ENCODE results near the gene NCLN.
A peak's percentile ranks its signal among the peaks of the same experiment; 100 is the strongest.
"Not testable (repeated sequence)": the region's sequence is repeated elsewhere in the genome, so short reads cannot be mapped to it uniquely, and the experiment has no call there.

The NCLN gene

DNA sequence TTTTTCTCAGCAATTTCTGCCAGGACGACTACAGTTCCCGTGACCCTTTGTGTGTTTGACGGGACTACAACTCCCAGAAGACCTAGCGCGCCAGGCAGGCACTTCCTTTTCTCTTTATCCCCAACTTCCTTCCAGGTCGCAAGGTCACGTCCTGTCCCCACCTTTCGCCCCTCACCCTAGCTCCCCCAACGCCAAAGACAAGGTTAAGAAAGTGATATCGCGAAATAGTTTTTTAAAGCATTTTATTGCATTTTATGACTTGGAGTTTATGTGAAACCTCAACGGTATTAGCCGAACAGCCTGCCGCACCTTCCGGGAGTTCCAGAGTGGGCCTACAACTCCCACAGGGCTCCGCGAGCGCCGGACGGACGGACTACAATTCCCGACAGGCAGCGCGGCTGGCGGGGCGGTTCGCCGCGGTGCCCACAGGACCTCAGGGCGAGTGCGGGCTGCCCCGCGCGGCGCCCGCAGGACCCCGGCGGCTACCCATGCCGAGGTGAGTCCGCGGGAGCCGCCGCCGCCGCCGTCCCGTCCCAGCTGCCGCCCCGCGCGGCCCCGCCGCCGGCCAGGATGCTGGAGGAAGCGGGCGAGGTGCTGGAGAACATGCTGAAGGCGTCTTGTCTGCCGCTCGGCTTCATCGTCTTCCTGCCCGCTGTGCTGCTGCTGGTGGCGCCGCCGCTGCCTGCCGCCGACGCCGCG is at the start of gene NCLN:
TSS of gene NCLN (plus strand) at position 470 of the 699 bp plus-strand sequence. CDS start at position 571, 101 bp downstream.
- peak; percentile 77 for FAIRE-seq

GRCh38 chr19:3135961-3136683 is 49.6 kb upstream of the NCLN start, which contains the start of gene GNA15:
GNA15 (plus strand) TSS chr19:3136033; CDS start chr19:3136451, 418 bp downstream.
- FAIRE-seq, result no peak

GRCh38 chr19:3136684-3137055 is 49.1 kb upstream of the NCLN start:
- no peak for FAIRE-seq

GRCh38 chr19:3137119-3137518 is 48.6 kb upstream of the NCLN start:
- no peak for FAIRE-seq

DNA sequence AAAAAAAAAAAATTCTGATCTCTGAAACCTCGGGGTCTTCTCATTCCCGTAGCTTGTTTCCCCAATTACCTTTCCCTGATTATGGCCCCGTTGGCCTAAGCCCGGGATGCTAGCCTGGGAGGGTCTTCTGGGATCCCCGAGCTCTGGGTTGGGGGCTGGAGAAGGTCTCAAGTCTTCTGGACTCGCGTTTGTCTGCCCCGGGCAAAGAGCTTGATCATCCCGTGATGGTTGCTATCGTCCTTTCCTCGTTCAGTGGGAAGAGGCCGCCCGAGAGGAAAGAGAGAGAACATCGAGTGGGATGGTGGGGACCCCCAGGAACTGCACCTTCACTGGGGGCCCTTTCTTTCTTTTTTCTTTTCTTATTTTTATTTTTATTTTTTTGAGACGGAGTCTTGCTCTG is 47.5 kb upstream of the NCLN start:
- FAIRE-seq, result no peak

GRCh38 chr19:3140667-3141038 is 45.1 kb upstream of the NCLN start:
- no peak for FAIRE-seq

DNA sequence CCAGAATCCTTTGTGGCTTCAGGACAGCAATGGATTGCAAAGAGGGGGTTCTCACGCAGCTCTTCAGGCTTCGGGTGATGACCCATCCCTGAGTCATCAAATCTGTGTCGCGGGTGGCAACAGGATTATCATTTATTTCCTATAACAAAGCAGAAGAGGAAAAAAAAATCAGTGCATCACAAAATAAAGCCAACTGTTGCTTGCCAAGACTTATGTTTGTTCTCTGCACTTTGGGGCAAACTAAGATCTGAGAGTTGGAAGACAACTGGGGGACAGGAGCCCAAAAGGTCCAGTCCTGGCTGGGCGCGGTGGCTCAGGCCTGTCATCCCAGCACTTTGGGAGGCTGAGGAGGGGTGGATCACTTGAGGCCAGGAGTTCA is 43.4 kb upstream of the NCLN start:
- FAIRE-seq, result no peak

GRCh38 chr19:3142781-3143337 is 42.9 kb upstream of the NCLN start:
- no peak for FAIRE-seq

DNA sequence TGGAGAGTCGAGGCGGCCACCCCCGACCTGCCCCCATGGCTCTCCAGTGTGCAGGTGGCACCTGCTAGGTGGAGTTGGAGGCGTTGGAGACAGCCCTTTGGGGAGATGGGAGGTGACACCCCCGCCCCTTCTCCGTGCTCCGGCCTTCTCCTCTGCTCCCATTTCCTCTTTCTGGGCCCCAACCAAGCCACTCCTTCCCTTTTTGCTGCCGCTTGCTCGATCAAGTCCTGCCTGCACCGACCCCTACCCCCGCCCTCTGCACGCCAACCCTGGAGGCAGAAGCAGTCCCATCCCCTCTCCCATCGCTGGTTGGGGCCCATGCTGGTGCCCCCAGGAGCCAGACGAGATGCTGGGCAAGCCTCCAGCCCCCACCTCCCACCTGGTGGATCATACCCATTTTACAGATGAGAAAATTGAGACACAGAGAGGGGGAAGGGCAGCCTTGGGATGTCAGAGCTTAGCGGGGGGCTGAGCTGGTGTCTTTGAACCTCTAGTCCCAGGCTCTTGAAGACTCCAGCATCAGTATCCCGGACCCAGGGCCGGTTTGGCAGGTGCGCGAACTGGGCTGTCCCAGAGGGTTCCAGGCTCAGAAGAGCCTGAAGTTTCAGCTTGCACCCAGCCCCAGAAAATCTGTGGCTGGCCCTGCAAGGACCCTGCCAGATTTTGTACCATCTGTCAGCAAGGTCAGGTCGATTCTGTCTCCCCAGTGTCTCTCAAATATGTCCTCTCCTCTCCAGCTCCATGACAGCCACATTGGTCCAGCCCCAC is 39.6 kb upstream of the NCLN start:
- FAIRE-seq, result no peak

GRCh38 chr19:3146677-3147100 is 39.0 kb upstream of the NCLN start:
- FAIRE-seq, result no peak

DNA sequence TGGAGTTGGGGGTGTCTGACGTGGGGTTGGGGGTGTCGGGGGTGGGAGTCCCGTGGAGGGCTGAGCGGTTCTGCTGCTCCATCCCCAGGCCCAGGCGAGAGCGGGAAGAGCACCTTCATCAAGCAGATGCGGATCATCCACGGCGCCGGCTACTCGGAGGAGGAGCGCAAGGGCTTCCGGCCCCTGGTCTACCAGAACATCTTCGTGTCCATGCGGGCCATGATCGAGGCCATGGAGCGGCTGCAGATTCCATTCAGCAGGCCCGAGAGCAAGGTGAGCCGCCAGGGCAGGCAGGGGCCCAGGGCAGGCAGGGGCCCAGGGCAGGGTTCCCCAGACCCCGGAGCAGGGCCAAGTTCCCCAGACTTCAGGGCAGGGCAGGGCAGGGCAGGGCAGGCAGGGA is 37.2 kb upstream of the NCLN start:
- FAIRE-seq, result no peak

GRCh38 chr19:3149089-3149488 is 36.6 kb upstream of the NCLN start:
- no peak for FAIRE-seq

- no peak for FAIRE-seq
These were observed 35.9 kb upstream of the NCLN start for GRCh38 chr19:3149526-3150505.

DNA sequence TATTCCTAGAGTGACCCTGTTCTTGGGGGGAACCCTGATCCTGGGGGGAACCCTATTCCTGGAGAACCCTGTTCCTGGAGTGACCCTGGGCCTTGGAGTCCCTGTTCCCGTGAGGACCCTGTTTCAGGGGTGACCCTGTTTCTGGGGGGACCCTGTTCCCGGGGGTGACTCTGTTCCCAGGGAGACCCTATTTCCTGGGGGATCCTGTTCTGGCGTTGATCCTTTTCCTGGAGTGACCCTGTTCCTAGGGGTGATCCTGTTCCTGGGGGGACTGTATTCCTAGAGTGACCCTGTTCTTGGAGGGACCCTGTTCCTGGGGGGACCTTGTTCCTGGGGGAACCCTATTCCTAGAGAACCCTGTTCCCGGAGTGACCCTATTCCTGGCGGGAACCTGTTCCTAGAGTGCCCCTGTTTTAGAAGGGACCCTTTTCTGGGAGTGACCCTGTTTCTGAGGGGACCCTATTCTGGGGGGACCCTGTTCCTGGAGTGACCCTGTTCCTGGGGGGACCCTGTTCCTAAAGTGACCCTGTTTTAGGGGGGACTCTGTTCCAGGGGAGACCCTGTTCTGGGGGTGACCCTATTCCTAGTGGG is 34.9 kb upstream of the NCLN start:
- FAIRE-seq, result no peak

DNA sequence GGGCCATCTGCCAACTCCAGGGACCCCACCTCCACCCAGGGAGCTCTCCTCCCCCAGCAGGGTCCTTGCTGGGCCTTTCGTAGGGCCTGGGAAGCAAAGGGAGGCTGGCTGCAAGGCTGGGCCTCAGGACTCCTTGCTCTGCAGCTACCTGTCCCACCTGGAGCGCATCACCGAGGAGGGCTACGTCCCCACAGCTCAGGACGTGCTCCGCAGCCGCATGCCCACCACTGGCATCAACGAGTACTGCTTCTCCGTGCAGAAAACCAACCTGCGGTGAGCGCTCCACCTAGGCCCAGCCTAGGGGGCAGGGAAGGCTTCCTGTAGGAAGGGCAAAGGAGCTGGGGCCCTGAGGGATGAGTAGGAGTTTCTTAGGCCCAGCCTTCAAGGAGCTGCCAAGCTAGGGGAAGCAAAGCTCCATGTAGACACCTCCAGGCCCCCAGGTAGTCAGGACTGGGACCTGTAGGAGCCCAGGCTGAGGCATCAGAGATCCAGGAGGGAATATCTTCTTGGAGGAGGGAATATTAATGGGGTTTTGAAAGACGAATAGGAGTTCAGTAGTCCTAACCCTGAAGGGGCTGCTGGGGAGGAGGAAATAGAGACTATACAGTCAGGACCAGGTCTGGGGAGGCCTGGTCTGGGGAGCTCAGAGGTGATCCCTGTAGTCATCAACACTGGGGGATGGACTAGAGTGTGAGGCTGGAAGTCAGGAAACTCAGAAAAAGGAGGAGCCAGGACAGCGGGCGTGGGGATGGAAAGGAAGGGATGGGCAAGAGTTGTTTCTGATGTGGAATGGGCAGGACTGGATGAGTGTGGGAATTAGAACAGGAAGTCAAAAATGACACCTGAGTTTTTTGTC is 33.9 kb upstream of the NCLN start:
- no peak for FAIRE-seq

DNA sequence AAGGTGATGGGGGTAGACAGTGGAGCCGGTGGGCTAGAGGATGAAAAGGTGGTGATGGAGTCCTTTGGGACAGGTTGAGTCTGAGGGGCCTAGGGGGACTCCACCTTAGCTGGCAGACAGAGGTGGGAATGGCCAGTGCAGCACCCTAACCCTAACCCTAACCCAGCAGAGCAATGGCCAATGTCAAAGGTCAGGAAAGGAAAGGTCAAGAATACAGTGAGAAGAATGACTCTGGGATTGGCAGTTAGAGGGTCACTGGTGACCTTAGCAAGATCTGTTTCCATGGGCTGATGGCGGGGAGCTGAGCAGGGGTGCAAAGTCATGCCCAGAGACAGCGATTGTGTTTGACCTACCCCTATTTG is 33.3 kb upstream of the NCLN start:
- FAIRE-seq, result no peak

- FAIRE-seq, result no peak
These were observed 32.2 kb upstream of the NCLN start for GRCh38 chr19:3153286-3154230.

GRCh38 chr19:3154447-3154846 is 31.3 kb upstream of the NCLN start:
- FAIRE-seq, result not testable (repeated sequence)

- no peak for FAIRE-seq
These were observed 30.6 kb upstream of the NCLN start for GRCh38 chr19:3154957-3155736.

Measured in endometrium (tissue), 2 donors.